ENCODE data around the gene GRK5. TPM values are rescaled to one million over a fixed set of nuclear protein-coding genes. Genes with fewer than 3 reads are reported as not detected.

GRK5 gene
- total and polyA plus RNA-seq, 9 of the 15 experiments (the other 6 are each of a cell fraction or from before 2014, with no cell fraction given), result 0.46 to 0.83 (median 0.67) TPM; not detected in 2

DNA sequence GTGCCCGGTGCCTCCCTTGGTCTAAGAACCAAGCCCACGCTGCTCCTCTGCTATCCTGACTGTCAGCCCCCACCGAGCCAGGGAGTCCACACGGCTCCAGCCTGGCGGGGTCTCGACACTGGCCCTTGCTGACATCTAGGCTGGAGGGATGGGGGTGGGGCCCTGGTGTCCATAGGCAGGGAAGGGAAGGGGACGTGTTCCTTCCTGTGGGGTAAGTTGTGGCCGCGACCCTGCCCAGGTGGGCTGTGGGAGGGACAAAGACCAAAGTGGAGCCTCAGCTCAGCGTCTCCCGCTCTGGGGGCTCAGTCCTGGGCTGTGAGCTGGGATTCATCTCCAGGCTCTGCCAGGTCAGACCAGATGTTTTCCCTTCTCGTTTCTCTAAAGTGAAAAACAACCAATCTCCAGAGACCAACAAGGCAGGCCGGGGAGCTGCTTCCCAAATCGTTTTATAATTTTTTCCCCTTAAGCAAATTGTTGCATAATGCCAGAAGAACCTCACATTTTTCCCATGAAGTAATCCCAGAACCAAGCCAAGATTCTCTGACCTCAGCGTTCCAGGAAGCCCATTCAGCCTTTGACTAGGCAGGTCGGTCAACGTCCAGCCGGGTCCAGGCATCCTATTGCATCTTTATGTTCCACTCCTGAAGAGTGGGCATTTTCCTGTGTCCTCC lies 233.9 kb downstream of the GRK5 start (continued):
- TF ChIP-seq, protein P1, sequence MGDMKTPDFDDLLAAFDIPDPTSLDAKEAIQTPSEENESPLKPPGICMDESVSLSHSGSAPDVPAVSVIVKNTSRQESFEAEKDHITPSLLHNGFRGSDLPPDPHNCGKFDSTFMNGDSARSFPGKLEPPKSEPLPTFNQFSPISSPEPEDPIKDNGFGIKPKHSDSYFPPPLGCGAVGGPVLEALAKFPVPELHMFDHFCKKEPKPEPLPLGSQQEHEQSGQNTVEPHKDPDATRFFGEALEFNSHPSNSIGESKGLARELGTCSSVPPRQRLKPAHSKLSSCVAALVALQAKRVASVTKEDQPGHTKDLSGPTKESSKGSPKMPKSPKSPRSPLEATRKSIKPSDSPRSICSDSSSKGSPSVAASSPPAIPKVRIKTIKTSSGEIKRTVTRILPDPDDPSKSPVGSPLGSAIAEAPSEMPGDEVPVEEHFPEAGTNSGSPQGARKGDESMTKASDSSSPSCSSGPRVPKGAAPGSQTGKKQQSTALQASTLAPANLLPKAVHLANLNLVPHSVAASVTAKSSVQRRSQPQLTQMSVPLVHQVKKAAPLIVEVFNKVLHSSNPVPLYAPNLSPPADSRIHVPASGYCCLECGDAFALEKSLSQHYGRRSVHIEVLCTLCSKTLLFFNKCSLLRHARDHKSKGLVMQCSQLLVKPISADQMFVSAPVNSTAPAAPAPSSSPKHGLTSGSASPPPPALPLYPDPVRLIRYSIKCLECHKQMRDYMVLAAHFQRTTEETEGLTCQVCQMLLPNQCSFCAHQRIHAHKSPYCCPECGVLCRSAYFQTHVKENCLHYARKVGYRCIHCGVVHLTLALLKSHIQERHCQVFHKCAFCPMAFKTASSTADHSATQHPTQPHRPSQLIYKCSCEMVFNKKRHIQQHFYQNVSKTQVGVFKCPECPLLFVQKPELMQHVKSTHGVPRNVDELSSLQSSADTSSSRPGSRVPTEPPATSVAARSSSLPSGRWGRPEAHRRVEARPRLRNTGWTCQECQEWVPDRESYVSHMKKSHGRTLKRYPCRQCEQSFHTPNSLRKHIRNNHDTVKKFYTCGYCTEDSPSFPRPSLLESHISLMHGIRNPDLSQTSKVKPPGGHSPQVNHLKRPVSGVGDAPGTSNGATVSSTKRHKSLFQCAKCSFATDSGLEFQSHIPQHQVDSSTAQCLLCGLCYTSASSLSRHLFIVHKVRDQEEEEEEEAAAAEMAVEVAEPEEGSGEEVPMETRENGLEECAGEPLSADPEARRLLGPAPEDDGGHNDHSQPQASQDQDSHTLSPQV (IDR thresholded peaks at IDR 0.05), result no peak
- TF ChIP-seq YBX1 (IDR thresholded peaks at IDR 0.05), result no peak

DNA sequence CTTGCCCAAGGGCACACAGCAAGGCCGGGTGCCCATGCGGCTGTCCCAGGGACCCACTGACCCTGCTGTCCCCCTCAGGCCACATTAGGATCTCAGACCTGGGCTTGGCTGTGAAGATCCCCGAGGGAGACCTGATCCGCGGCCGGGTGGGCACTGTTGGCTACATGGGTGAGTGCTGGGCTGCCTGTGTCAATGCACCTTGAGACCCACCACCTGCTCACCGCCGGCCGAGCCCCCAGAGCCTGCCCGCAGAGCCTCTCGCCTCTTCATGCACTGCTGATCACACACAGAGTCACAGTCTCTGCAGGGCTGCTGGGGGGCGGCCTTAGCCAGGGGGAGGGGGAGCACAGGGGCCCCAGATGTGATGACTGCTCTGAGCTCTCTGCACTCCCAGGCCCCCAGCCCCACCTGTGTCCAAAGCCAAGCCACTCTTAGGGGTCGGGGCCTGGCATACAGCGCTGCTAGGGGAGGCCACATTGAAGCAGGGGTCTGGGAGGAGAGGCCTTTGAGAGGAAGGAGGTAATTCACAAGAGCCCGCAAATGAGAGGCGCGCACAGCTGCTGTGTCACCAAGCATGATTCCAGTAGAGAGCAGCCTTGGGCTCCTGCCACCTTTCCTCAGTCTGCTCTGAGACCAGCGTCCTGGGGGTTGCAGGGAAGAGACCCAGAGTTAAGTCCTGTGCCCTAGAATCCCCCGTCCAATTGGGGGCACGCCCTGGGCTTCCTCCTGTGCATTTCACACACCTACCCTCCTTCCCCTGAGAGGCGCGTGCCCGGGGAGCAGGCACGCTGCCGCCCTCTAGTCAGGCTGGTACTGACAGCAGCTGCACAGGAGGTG lies 234.8 kb downstream of the GRK5 start:
- H3K4me1 ChIP-seq (replicated peaks in 1 of 2; ENCODE audit: control insufficient read depth in 2 of 2, insufficient read depth in 2 of 2, low read length in 2 of 2), result peaks cover 0 to 14% of the 10 kb centered on the region in 2 experiments; a peak in 2 of 5 replicates
- in situ Hi-C loops (cut with MboI), result no loop called here
- H3K9me3 ChIP-seq (replicated peaks; ENCODE audit: control insufficient read depth, insufficient read depth, low read depth, low read length), result no peaks in the 10 kb centered on the region
- no TSS peak for BruUV-seq (replicated peaks)
- peaks cover 0 to 27% of the 10 kb centered on the region in 2 experiments; a peak in 3 of 5 replicates for H3K27me3 ChIP-seq (ENCODE audit: control insufficient read depth in 2 of 2, insufficient read depth in 2 of 2, low read length in 2 of 2)
- H2AFZ ChIP-seq (ENCODE audit: low read depth, low read length), result no peak overlapping the region
- no peak for FAIRE-seq
- no peak for DNase-seq (ENCODE audit: extremely low read depth in 1 of 4, low spot score in 3 of 4)
- WGBS (ENCODE audit: insufficient coverage, low coverage, missing lambda C conversion rate), result 19% methylated on average over 19 of the region's 25 CpGs
- H3K27ac ChIP-seq (ENCODE audit: extremely low read depth, low read depth, low read length), result no peak overlapping the region
- H3K4me3 ChIP-seq, result no peak overlapping the region
- no peaks in the 10 kb centered on the region for H3K36me3 ChIP-seq (ENCODE audit: control insufficient read depth, insufficient read depth, low read length)
- ATAC-seq, result no peak
- H4K20me1 ChIP-seq (replicated peaks; ENCODE audit: control insufficient read depth, insufficient read depth, low read length), result no peaks in the 10 kb centered on the region
- no peak overlapping the region for H3K4me2 ChIP-seq (ENCODE audit: insufficient read depth, low read length)
- ChIA-PET CTCF (ENCODE audit: low intra/inter-chr PET ratio) (interaction anchor here (0.5 to 1.2 kb wide), 2 partner anchors 243 to 938 kb away, joined by 3 read pairs; no protein-coding TSS in a partner anchor), POLR2A (no interaction called here)
- no peaks in the 10 kb centered on the region for H3K9me1 ChIP-seq (ENCODE audit: control insufficient read depth, insufficient read depth, low read length)
- H3K79me2 ChIP-seq (ENCODE audit: control insufficient read depth, insufficient read depth, low read length), result no peaks in the 10 kb centered on the region
- intact Hi-C loops (cut with micrococcal nuclease), result loop anchor here (10.0 kb wide), 1 partner anchor 103 kb away; the partner anchor contains the start of gene RGS10
- no peak overlapping the region for H3K9ac ChIP-seq (ENCODE audit: insufficient read depth in 1 of 2, low read depth in 2 of 2, low read length in 2 of 2)
- TF ChIP-seq POLR2AphosphoS2 (IDR thresholded peaks at IDR 0.05; ENCODE audit: low read length) (no peak), IFI16 (CRISPR knock-in tag; IDR thresholded peaks at IDR 0.05) (no peak), ADNP (tag; IDR thresholded peaks at IDR 0.05) (no peak), ZNF79 (CRISPR knock-in tag; IDR thresholded peaks at IDR 0.05; ENCODE audit: low read depth) (no peak), MIER1 (IDR thresholded peaks at IDR 0.05; ENCODE audit: low read depth) (no peak), NCOA2 (IDR thresholded peaks at IDR 0.05; ENCODE audit: partially characterized antibody in 2 of 2) (no peak), CEBPG (CRISPR knock-in tag; IDR thresholded peaks at IDR 0.05) (no peak), CEBPG (tag; conservative IDR thresholded peaks at IDR 0.05 in 1 of 2, IDR thresholded peaks at IDR 0.05 in 1 of 2) (no peak)
- TF ChIP-seq, protein P2, sequence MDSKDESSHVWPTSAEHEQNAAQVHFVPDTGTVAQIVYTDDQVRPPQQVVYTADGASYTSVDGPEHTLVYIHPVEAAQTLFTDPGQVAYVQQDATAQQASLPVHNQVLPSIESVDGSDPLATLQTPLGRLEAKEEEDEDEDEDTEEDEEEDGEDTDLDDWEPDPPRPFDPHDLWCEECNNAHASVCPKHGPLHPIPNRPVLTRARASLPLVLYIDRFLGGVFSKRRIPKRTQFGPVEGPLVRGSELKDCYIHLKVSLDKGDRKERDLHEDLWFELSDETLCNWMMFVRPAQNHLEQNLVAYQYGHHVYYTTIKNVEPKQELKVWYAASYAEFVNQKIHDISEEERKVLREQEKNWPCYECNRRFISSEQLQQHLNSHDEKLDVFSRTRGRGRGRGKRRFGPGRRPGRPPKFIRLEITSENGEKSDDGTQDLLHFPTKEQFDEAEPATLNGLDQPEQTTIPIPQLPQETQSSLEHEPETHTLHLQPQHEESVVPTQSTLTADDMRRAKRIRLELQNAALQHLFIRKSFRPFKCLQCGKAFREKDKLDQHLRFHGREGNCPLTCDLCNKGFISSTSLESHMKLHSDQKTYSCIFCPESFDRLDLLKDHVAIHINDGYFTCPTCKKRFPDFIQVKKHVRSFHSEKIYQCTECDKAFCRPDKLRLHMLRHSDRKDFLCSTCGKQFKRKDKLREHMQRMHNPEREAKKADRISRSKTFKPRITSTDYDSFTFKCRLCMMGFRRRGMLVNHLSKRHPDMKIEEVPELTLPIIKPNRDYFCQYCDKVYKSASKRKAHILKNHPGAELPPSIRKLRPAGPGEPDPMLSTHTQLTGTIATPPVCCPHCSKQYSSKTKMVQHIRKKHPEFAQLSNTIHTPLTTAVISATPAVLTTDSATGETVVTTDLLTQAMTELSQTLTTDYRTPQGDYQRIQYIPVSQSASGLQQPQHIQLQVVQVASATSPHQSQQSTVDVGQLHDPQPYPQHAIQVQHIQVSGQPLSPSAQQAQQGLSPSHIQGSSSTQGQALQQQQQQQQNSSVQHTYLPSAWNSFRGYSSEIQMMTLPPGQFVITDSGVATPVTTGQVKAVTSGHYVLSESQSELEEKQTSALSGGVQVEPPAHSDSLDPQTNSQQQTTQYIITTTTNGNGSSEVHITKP (IDR thresholded peaks at IDR 0.05; ENCODE audit: partially characterized antibody), result no peak

Measured in K562 (cell line).